Ascending aorta (tissue), 2 donors: ENCODE results near the gene ZNF484. TPM values are rescaled to one million over a fixed set of nuclear protein-coding genes. Genes with fewer than 3 reads are reported as not detected.
"Not testable (repeated sequence)": the region's sequence is repeated elsewhere in the genome, so short reads cannot be mapped to it uniquely, and the experiment has no call there.

Experiments used
- DNase-seq, 2 donors: peaks; one replicate each; pipeline ENCODE4 v3.0.0-alpha.2; 2019; ENCODE audit warnings: low spot score in 2 of 2
- H3K27ac ChIP-seq, 2 donors: fragments of 200-600 bp; sonication (generic); one replicate each; pipeline ENCODE4 v1.5.1; 2016 to 2017; ENCODE audit warnings: mild to moderate bottlenecking in 1 of 2
- H3K27me3 ChIP-seq: fragments of 200-600 bp; sonication (generic); one replicate; pipeline ENCODE4 v1.5.1; 2017
- H3K36me3 ChIP-seq, 2 donors: fragments of 200-600 bp; sonication (generic); one replicate each; pipeline ENCODE4 v1.5.1; 2016
- H3K4me1 ChIP-seq, 2 donors: fragments of 200-600 bp; sonication (generic); one replicate each; pipeline ENCODE4 v1.5.1; 2016 to 2017; ENCODE audit warnings: mild to moderate bottlenecking in 1 of 2
- H3K4me3 ChIP-seq, 2 donors: fragments of 200-600 bp; sonication (generic); one replicate each; pipeline ENCODE4 v1.5.1; 2016 to 2017; ENCODE audit warnings: mild to moderate bottlenecking in 1 of 2
- H3K9me3 ChIP-seq, 2 donors: fragments of 200-600 bp; sonication (generic); one replicate each; pipeline ENCODE4 v1.5.1; 2016
- CTCF ChIP-seq, 3 experiments: fragments of 200-600 bp in 2 of 3; fragments of 450-650 bp in 1 of 3; sonication (generic) in 2 of 3; IDR thresholded peaks; one replicate each; pipeline ENCODE4 v1.5.1; 2016 to 2019; ENCODE audit warnings: antibody characterized with exemption in 3 of 3, mild to moderate bottlenecking in 1 of 3, moderate library complexity in 1 of 3
- intact Hi-C: fragments of 100-400 bp; cut with DNase I; formaldehyde crosslinking; loops from one replicate; pipeline ENCODE4 v1.15.1; 2023
- total RNA-seq: library from RNA; depleted of rRNA; stranded (reverse); fragments of >200 nt; gene quantifications from one replicate; pipeline ENCODE4 v1.1.0, GENCODE V29; 2016

The ZNF484 gene
- total RNA-seq, 1 donor from 2014 or later, result 16.9 TPM

- H3K27ac ChIP-seq, result no peak overlapping the region
- peaks cover 6 to 26% of the 10 kb centered on the region in 2 donors for H3K4me1 ChIP-seq
- H3K27me3 ChIP-seq, result peaks cover 35% of the 10 kb centered on the region
- intact Hi-C loops, result loop anchor here (5.0 kb wide), 1 partner anchor 42 kb away; no protein-coding TSS in a partner anchor
- peak in 1 of 2 donors; percentile 79 for DNase-seq
- TF ChIP-seq CTCF (IDR thresholded peaks at IDR 0.05), result peak in 1 of 3 experiments; percentile 32
- peak overlapping the region; percentile 39 to 45 for H3K4me3 ChIP-seq
- no peaks in the 10 kb centered on the region for H3K36me3 ChIP-seq
- no peaks in the 10 kb centered on the region for H3K9me3 ChIP-seq
Measured at GRCh38 chr9:92808726-92809451, 68.9 kb downstream of the ZNF484 start.

- H3K4me3 ChIP-seq, result peak overlapping the region; percentile 39 to 45
- no peaks in the 10 kb centered on the region for H3K9me3 ChIP-seq
- intact Hi-C loops, result loop anchor here (5.0 kb wide), 1 partner anchor 41 kb away; no protein-coding TSS in a partner anchor
- H3K36me3 ChIP-seq, result no peaks in the 10 kb centered on the region
- peaks cover 6 to 26% of the 10 kb centered on the region in 2 donors for H3K4me1 ChIP-seq
- TF ChIP-seq CTCF (IDR thresholded peaks at IDR 0.05), result no peak
- H3K27ac ChIP-seq, result no peak overlapping the region
- no peak for DNase-seq
- peaks cover 27% of the 10 kb centered on the region for H3K27me3 ChIP-seq
Measured at GRCh38 chr9:92807757-92808725, 69.8 kb downstream of the ZNF484 start.

GRCh38 chr9:92807031-92807756, 70.6 kb downstream of the ZNF484 start:
- Histone ChIP-seq H3K9me3 (no peaks in the 10 kb centered on the region), H3K27me3 (peaks cover 27% of the 10 kb centered on the region), H3K27ac (no peak overlapping the region), H3K4me1 (peaks cover 6 to 26% of the 10 kb centered on the region in 2 donors), H3K4me3 (peak overlapping the region in 1 of 2 donors; percentile 45), H3K36me3 (no peaks in the 10 kb centered on the region)
- no peak for TF ChIP-seq CTCF (IDR thresholded peaks at IDR 0.05)
- no peak for DNase-seq
- intact Hi-C loops, result loop anchor here (5.0 kb wide), 1 partner anchor 40 kb away; no protein-coding TSS in a partner anchor

- H3K27me3 ChIP-seq, result peaks cover 16% of the 10 kb centered on the region
- H3K27ac ChIP-seq, result no peak overlapping the region
- H3K9me3 ChIP-seq, result no peaks in the 10 kb centered on the region
- no peak for DNase-seq
- H3K4me3 ChIP-seq, result no peak overlapping the region
- intact Hi-C loops, result loop anchor here (5.0 kb wide), 1 partner anchor 37 kb away; no protein-coding TSS in a partner anchor
- no peaks in the 10 kb centered on the region for H3K36me3 ChIP-seq
- H3K4me1 ChIP-seq, result peaks cover 6 to 25% of the 10 kb centered on the region in 2 donors
- TF ChIP-seq CTCF (IDR thresholded peaks at IDR 0.05), result no peak
Measured at GRCh38 chr9:92804727-92805126, 73.1 kb downstream of the ZNF484 start.

- TF ChIP-seq CTCF (IDR thresholded peaks at IDR 0.05), result no peak
- DNase-seq, result no peak
- Histone ChIP-seq H3K27ac (no peak overlapping the region), H3K4me3 (no peak overlapping the region), H3K4me1 (no peaks in the 10 kb centered on the region), H3K9me3 (no peaks in the 10 kb centered on the region), H3K27me3 (no peaks in the 10 kb centered on the region), H3K36me3 (no peaks in the 10 kb centered on the region)
- intact Hi-C loops, result no loop called here
Measured at GRCh38 chr9:92798358-92798757, 79.5 kb downstream of the ZNF484 start.

GRCh38 chr9:92796337-92796804, 81.5 kb downstream of the ZNF484 start:
- H3K4me3 ChIP-seq, intact Hi-C loops, H3K4me1 ChIP-seq, DNase-seq, H3K36me3 ChIP-seq, H3K9me3 ChIP-seq, H3K27ac ChIP-seq, H3K27me3 ChIP-seq: not testable (repeated sequence)
